Spleen (tissue), 11 donors: Measurements from ENCODE around the gene DNAH11. TPM values are rescaled to one million over a fixed set of nuclear protein-coding genes. Genes with fewer than 3 reads are reported as not detected.

Experiments
- DNase-seq: peaks from one replicate; pipeline ENCODE4 v3.0.0-alpha.2; 2020
- H3K27ac ChIP-seq, 8 donors: fragments of 200-600 bp; sonication (generic) in 7 of 8; 1 replicate in 4 of 8; 2 replicates in 4 of 8; pipeline versions ENCODE4 v1.5.0 to v1.8.0; 2016 to 2021; ENCODE audit warnings: inconsistent platforms in 4 of 8, mild to moderate bottlenecking in 4 of 8, moderate library complexity in 1 of 8
- H3K27me3 ChIP-seq, 7 donors: fragments of 200-600 bp; sonication (generic) in 6 of 7; replicated peaks in 1 of 7; 1 replicate in 4 of 7; 2 replicates in 3 of 7; pipeline versions ENCODE4 v1.5.0 to v1.8.0; 2016 to 2021; ENCODE audit warnings: inconsistent platforms in 3 of 7, mild to moderate bottlenecking in 1 of 7
- H3K36me3 ChIP-seq, 6 donors: fragments of 200-600 bp; sonication (generic) in 5 of 6; 1 replicate in 4 of 6; 2 replicates in 2 of 6; pipeline versions ENCODE4 v1.5.0 to v1.8.0; 2016 to 2021; ENCODE audit warnings: inconsistent platforms in 2 of 6
- H3K4me1 ChIP-seq, 6 donors: fragments of 200-600 bp; sonication (generic) in 5 of 6; 1 replicate in 3 of 6; 2 replicates in 3 of 6; pipeline versions ENCODE4 v1.5.0 to v1.8.0; 2016 to 2021; ENCODE audit warnings: inconsistent platforms in 3 of 6
- H3K4me3 ChIP-seq, 8 donors: fragments of 200-600 bp; sonication (generic) in 7 of 8; 1 replicate in 4 of 8; 2 replicates in 4 of 8; pipeline versions ENCODE4 v1.5.0 to v1.8.0; 2016 to 2021; ENCODE audit warnings: inconsistent platforms in 4 of 8, mild to moderate bottlenecking in 4 of 8, moderate library complexity in 2 of 8
- H3K9me3 ChIP-seq, 8 donors: fragments of 200-600 bp; sonication (generic) in 7 of 8; 1 replicate in 4 of 8; 2 replicates in 4 of 8; pipeline versions ENCODE4 v1.5.0 to v1.8.0; 2016 to 2021; ENCODE audit warnings: inconsistent platforms in 4 of 8
- CTCF ChIP-seq, 11 experiments: fragments of 200-600 bp in 7 of 11; fragments of 450-650 bp in 4 of 11; sonication (generic) in 4 of 11; IDR thresholded peaks in 8 of 11; conservative IDR thresholded peaks in 3 of 11; 1 replicate in 7 of 11; 2 replicates in 4 of 11; pipeline versions ENCODE4 v1.4.0 to v1.8.0; 2016 to 2021; ENCODE audit warnings: antibody characterized with exemption in 11 of 11, inconsistent platforms in 4 of 11, mild to moderate bottlenecking in 1 of 11
- POLR2A ChIP-seq, 3 donors: fragments of 450-650 bp; IDR thresholded peaks; one replicate each; pipeline ENCODE4 v1.5.1; 2017; ENCODE audit warnings: antibody characterized with exemption in 3 of 3, mild to moderate bottlenecking in 1 of 3
- POLR2AphosphoS5 ChIP-seq, 3 donors: sonication (generic); formaldehyde crosslinking; IDR thresholded peaks; one replicate each; pipeline ENCODE4 v1.5.1; 2017; ENCODE audit warnings: antibody characterized with exemption in 3 of 3
- WGBS, 5 donors: extraction: QIAGEN DNeasy Blood & Tissue Kit in 3 of 5; methylation state at CpG; one replicate each; pipeline versions ENCODE4 v1.1.5 to v1.1.7; 2013 to 2018; 5-methylcytosine and 5-hydroxymethylcytosine counted together
- intact Hi-C: fragments of 100-400 bp; cut with DNase I; formaldehyde crosslinking; loops from one replicate; pipeline ENCODE4 v1.15.0; 2023; ENCODE audit warnings: low total_unique reads
- polyA plus RNA-seq, 3 donors: library from polyadenylated mRNA; stranded (reverse); fragments of 200-250 nt; gene quantifications; one replicate each; pipeline ENCODE4 v1.2.1, GENCODE V29; 2013
- total RNA-seq, 7 donors: library from RNA; depleted of rRNA in 3 of 7; stranded (reverse); fragments of >200 nt in 3 of 7; fragmentation: NEBNext Ultra II Directional in 4 of 7; extraction: Animal tissue kit (Norgen Biotek cat#: 25700) in 4 of 7; gene quantifications; one replicate each; pipeline versions ENCODE4 v1.1.0 to v1.2.1, GENCODE V29; 2016 to 2021
- donor health status: healthy with polysubstance abuse.
- donor health status: DM: no; HTN: no; CAD: no; lungs with moderate emphysema.
- donor health status: DM: no; HTN: no; CAD: no.
- donor health status: Bipolar disorder and iron deficiency.
- donor health status: healthy.
- donor health status: DM: no; HTN: no; CAD: no.
- donor health status: DM: yes; HTN: yes; CAD: no.

DNAH11 gene
- total and polyA plus RNA-seq, 10 donors = 0.28 to 2.1 (median 0.88) TPM

- Histone ChIP-seq H3K4me3 (no peak overlapping the region), H3K9me3 (no peaks in the 10 kb centered on the region), H3K4me1 (no peaks in the 10 kb centered on the region), H3K27ac (no peak overlapping the region), H3K27me3 (peaks cover 0 to 5% (median 0%) of the 10 kb centered on the region in 7 donors), H3K36me3 (no peaks in the 10 kb centered on the region)
- 62 to 85% (median 77%) methylated on average over 3 of the region's 3 CpGs for WGBS, 5 donors
- intact Hi-C loops = no loop called here
- no peak for DNase-seq
- TF ChIP-seq CTCF (IDR thresholded peaks at IDR 0.05 in 8 of 11, conservative IDR thresholded peaks at IDR 0.05 in 3 of 11) (no peak), POLR2AphosphoS5 (IDR thresholded peaks at IDR 0.05) (no peak), POLR2A (IDR thresholded peaks at IDR 0.05) (no peak)
These were observed 215.4 kb downstream of the DNAH11 start for GRCh38 chr7:21758286-21758685.

DNA sequence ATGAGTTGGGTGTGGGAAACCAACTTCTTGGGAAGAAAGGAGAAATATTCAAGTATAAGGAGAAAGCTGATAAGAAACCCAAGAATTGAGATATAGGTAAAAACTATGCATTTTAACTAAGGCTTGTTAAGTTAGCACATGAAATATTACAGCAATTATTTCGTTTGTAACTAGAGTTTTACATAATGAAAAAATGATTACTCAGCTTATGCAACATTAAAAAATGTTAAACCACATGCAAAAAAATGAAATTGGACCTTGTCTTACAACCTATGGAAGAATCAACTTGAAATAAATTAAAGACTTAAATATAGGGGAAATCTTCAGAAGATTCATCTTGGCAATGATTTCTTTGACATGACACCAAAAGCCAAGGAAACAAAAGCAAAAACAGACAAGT, 219.6 kb downstream of the DNAH11 start:
- TF ChIP-seq POLR2AphosphoS5 (IDR thresholded peaks at IDR 0.05) (no peak), CTCF (IDR thresholded peaks at IDR 0.05 in 8 of 11, conservative IDR thresholded peaks at IDR 0.05 in 3 of 11) (no peak), POLR2A (IDR thresholded peaks at IDR 0.05) (no peak)
- Histone ChIP-seq H3K4me3 (no peak overlapping the region), H3K9me3 (no peaks in the 10 kb centered on the region), H3K4me1 (no peaks in the 10 kb centered on the region), H3K27me3 (peaks cover 0 to 8% (median 0%) of the 10 kb centered on the region in 7 donors), H3K36me3 (no peaks in the 10 kb centered on the region), H3K27ac (no peak overlapping the region)
- intact Hi-C loops = no loop called here
- WGBS, 5 donors = 27 to 58% (median 43%) methylated on average over 1 of the region's 1 CpG
- DNase-seq = no peak

DNA sequence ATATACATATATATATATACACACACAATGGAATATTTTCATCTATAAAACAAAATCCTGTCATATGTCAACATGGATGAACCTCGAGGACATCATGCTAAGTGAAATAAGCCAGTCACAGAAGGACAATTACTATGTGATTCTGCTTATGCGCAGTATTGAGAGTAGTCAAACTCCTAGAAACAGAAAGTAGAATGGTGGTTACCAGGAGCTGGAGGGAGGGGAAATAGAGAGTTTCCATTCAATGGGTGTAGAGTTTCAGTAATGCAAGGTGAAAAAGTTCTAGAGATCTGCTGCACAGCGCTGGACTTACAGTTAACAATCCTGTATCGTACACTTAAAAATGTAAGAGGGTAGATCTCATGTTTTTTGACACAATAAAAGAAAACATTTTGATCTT, 221.0 kb downstream of the DNAH11 start:
- TF ChIP-seq POLR2A (IDR thresholded peaks at IDR 0.05) (no peak), CTCF (IDR thresholded peaks at IDR 0.05 in 8 of 11, conservative IDR thresholded peaks at IDR 0.05 in 3 of 11) (no peak), POLR2AphosphoS5 (IDR thresholded peaks at IDR 0.05) (no peak)
- H3K9me3 ChIP-seq = no peaks in the 10 kb centered on the region
- H3K27me3 ChIP-seq = peaks cover 0 to 5% (median 0%) of the 10 kb centered on the region in 7 donors
- H3K4me3 ChIP-seq = no peak overlapping the region
- WGBS, 5 donors = 85 to 93% (median 87%) methylated on average over 4 of the region's 4 CpGs
- H3K4me1 ChIP-seq = no peaks in the 10 kb centered on the region
- no peak for DNase-seq
- H3K27ac ChIP-seq = no peak overlapping the region
- H3K36me3 ChIP-seq = no peaks in the 10 kb centered on the region
- intact Hi-C loops = no loop called here

GRCh38 chr7:21766218-21766617, 223.4 kb downstream of the DNAH11 start:
- 41 to 85% (median 66%) methylated on average over 2 of the region's 2 CpGs for WGBS, 5 donors
- peaks cover 0 to 11% (median 0%) of the 10 kb centered on the region in 7 donors for H3K27me3 ChIP-seq
- H3K27ac ChIP-seq = no peak overlapping the region
- intact Hi-C loops = no loop called here
- no peaks in the 10 kb centered on the region for H3K36me3 ChIP-seq
- no peak for DNase-seq
- TF ChIP-seq CTCF (IDR thresholded peaks at IDR 0.05 in 8 of 11, conservative IDR thresholded peaks at IDR 0.05 in 3 of 11) = no peak
- TF ChIP-seq POLR2A (IDR thresholded peaks at IDR 0.05) = no peak
- no peak for TF ChIP-seq POLR2AphosphoS5 (IDR thresholded peaks at IDR 0.05)
- H3K4me3 ChIP-seq = no peak overlapping the region
- no peaks in the 10 kb centered on the region for H3K4me1 ChIP-seq
- H3K9me3 ChIP-seq = no peaks in the 10 kb centered on the region
